Activated B cell treated with CpG ODN at 0.5 μM for 24 hours (primary cell): ENCODE results near the gene ANO10. TPM values are rescaled to one million over a fixed set of nuclear protein-coding genes. Genes with fewer than 3 reads are reported as not detected.
"Not testable (repeated sequence)": the region's sequence is repeated elsewhere in the genome, so short reads cannot be mapped to it uniquely, and the experiment has no call there.

Experiments
- ATAC-seq: fragments of 200-7000 bp; cut with Tn5 transposase; one replicate; pipeline ENCODE4 v1.10.0; 2021; ENCODE audit warnings: low read depth, mild to moderate bottlenecking, moderate library complexity
- CTCF ChIA-PET: fragments of 350-600 bp; sonication (Branson Sonifier 250); formaldehyde crosslinking; loops from one replicate; lab custom pipeline; 2021; ENCODE audit warnings: antibody characterized with exemption; lab: Charles Lee
- POLR2A ChIA-PET: fragments of 350-600 bp; sonication (Branson Sonifier 250); formaldehyde crosslinking; loops from one replicate; lab custom pipeline; 2021; ENCODE audit warnings: antibody characterized with exemption; lab: Charles Lee
- DNase-seq: peaks from one replicate; pipeline ENCODE4 v3.0.0; 2022
- H3K27ac Mint-ChIP-seq: one replicate; pipeline ENCODE4 v1.8.0; 2020; ENCODE audit warnings: mixed read lengths
- H3K27me3 Mint-ChIP-seq: one replicate; pipeline ENCODE4 v1.8.0; 2021; ENCODE audit warnings: mixed read lengths
- H3K36me3 Mint-ChIP-seq: one replicate; pipeline ENCODE4 v1.8.0; 2021; ENCODE audit warnings: low read depth, mixed read lengths
- H3K4me1 Mint-ChIP-seq: one replicate; pipeline ENCODE4 v1.8.0; 2021; ENCODE audit warnings: mixed read lengths
- H3K4me3 Mint-ChIP-seq: one replicate; pipeline ENCODE4 v1.8.0; 2020; ENCODE audit warnings: mild to moderate bottlenecking, mixed read lengths
- H3K9me3 Mint-ChIP-seq: one replicate; pipeline ENCODE4 v1.8.0; 2020; ENCODE audit warnings: mixed read lengths
- intact Hi-C: fragments of 100-400 bp; cut with micrococcal nuclease; formaldehyde crosslinking; loops from one replicate; pipeline ENCODE4 v1.15.1; 2024
- total RNA-seq: library from RNA; stranded (reverse); gene quantifications from 2 replicates; pipeline ENCODE4 v1.2.3, GENCODE V29; 2022
- TF ChIP-seq, protein P1 (sequence below): fragments of 200-600 bp; IDR thresholded peaks from one replicate; pipeline ENCODE4 v1.8.0; 2022; ENCODE audit warnings: antibody characterized with exemption, mild to moderate bottlenecking

Gene ANO10
- total RNA-seq, 1 donor from 2014 or later = 6.4 TPM

DNA sequence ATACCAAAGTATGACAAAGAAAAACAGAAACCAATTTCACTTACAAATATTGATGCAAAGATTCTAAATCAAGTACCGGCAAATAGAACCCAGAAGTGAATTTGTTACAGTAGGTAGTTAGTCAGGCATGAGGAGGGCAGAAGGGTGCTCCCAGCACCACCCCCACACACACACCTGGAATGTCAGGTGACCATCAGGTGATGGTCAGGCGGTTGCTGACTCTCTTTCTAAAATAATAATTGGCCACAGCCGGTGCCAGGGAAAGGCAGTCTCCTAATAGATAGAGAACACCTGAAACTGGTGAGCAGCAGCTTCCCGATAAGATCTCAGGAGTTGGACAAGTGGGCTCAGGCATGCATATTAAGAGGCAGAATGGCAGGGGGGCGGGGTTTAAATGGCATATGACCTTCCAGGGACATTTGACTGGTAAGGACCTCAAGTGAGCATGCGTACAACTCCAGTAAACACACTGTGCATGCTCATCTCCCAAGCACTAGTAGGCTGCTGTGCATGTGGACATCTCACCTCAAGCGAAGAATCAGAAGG is 131.1 kb downstream of the ANO10 start:
- intact Hi-C loops = no loop called here
- H3K27ac Mint-ChIP-seq = no peak overlapping the region
- no peaks in the 10 kb centered on the region for H3K4me1 Mint-ChIP-seq
- TF ChIP-seq, protein P1, sequence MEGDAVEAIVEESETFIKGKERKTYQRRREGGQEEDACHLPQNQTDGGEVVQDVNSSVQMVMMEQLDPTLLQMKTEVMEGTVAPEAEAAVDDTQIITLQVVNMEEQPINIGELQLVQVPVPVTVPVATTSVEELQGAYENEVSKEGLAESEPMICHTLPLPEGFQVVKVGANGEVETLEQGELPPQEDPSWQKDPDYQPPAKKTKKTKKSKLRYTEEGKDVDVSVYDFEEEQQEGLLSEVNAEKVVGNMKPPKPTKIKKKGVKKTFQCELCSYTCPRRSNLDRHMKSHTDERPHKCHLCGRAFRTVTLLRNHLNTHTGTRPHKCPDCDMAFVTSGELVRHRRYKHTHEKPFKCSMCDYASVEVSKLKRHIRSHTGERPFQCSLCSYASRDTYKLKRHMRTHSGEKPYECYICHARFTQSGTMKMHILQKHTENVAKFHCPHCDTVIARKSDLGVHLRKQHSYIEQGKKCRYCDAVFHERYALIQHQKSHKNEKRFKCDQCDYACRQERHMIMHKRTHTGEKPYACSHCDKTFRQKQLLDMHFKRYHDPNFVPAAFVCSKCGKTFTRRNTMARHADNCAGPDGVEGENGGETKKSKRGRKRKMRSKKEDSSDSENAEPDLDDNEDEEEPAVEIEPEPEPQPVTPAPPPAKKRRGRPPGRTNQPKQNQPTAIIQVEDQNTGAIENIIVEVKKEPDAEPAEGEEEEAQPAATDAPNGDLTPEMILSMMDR = no peak
- DNase-seq (no peak), ATAC-seq (no peak)
- H3K4me3 Mint-ChIP-seq = no peak overlapping the region
- H3K9me3 Mint-ChIP-seq = no peaks in the 10 kb centered on the region
- POLR2A ChIA-PET = no interaction called here
- CTCF ChIA-PET = no interaction called here
- H3K36me3 Mint-ChIP-seq = no peaks in the 10 kb centered on the region
- peaks cover 2% of the 10 kb centered on the region for H3K27me3 Mint-ChIP-seq

DNA sequence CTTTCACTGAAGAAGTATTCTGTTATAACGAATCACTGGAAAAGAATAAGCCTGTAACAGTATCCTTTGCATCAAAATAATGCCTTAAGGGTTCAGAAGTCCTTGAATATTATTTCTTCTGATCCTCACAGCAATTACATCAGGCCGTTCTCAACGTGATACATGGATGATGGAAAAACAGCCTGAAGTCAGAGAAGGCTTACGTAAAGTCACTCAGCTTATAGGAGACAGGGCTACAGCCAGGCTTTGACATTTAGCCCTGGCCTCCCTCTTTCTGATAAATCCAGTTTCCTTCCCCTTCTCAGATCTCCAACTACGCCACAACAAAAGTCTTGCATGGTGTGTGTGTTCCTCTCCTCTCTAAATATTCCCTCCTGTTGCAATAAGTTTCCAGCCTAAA is 131.9 kb downstream of the ANO10 start:
- intact Hi-C loops = no loop called here
- ATAC-seq (no peak), DNase-seq (no peak)
- H3K4me1 Mint-ChIP-seq = no peaks in the 10 kb centered on the region
- H3K36me3 Mint-ChIP-seq = no peaks in the 10 kb centered on the region
- ChIA-PET CTCF (no interaction called here), POLR2A (no interaction called here)
- H3K4me3 Mint-ChIP-seq = no peak overlapping the region
- TF ChIP-seq, protein P1 = no peak
- H3K27me3 Mint-ChIP-seq = peaks cover 2% of the 10 kb centered on the region
- no peaks in the 10 kb centered on the region for H3K9me3 Mint-ChIP-seq
- H3K27ac Mint-ChIP-seq = no peak overlapping the region

DNA sequence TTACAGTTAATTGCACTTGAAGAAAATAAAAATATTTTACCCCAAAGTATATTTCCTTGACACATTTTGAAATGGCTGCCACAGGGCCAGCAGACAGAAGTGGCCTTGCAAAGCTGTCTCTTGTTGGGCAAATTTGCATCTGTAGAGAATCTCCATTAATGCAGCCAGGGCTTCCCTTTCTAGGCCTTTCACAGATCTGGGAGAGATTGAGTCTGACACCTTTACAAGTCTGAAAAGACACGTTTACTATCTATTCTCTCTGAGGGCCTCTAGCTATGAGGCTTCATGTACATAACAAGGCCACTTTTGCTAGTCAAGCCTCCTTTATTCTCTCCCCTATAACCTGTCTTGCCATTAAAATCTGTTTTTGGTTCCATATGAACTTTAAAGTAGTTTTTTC is 135.9 kb downstream of the ANO10 start:
- POLR2A ChIA-PET = no interaction called here
- Mint-ChIP-seq H3K36me3 (no peaks in the 10 kb centered on the region), H3K4me3 (no peak overlapping the region), H3K27ac (no peak overlapping the region), H3K27me3 (no peaks in the 10 kb centered on the region), H3K9me3 (no peaks in the 10 kb centered on the region), H3K4me1 (no peaks in the 10 kb centered on the region)
- CTCF ChIA-PET = no interaction called here
- TF ChIP-seq, protein P1 = no peak
- DNase-seq (no peak), ATAC-seq (no peak)
- intact Hi-C loops = no loop called here

DNA sequence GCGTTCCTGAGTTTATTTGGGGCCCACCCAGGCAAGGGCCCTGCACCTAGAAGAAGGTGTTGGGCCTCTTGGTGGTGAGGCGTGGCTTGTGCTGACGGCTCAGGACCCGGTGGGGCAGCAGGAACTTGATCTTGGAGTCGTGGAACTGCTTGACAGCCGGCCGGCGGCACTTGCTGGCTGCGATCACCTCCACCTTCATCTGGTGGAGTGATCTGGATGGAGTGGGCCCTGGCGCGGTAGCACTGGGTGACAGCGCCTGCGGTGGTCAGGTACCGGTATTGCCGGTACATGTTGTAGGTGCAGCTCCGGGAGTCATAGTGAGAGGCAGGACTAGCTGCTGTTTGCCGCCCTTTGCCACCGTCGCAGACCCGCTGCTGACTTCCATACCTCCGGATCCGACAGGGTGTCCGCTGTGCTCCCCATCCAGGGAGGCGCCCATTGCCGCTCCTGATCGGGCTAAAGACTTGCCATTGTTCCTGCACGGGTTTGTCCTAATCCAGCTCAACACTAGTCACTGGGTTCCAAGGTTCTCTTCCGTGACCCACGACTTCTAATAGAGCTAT is 136.8 kb downstream of the ANO10 start:
- ATAC-seq (no peak), DNase-seq (no peak)
- no peaks in the 10 kb centered on the region for H3K9me3 Mint-ChIP-seq
- no peak overlapping the region for H3K27ac Mint-ChIP-seq
- no peak overlapping the region for H3K4me3 Mint-ChIP-seq
- no peaks in the 10 kb centered on the region for H3K36me3 Mint-ChIP-seq
- CTCF ChIA-PET = no interaction called here
- intact Hi-C loops = no loop called here
- TF ChIP-seq, protein P1 = no peak
- POLR2A ChIA-PET = no interaction called here
- H3K4me1 Mint-ChIP-seq = no peaks in the 10 kb centered on the region
- H3K27me3 Mint-ChIP-seq = no peaks in the 10 kb centered on the region

DNA sequence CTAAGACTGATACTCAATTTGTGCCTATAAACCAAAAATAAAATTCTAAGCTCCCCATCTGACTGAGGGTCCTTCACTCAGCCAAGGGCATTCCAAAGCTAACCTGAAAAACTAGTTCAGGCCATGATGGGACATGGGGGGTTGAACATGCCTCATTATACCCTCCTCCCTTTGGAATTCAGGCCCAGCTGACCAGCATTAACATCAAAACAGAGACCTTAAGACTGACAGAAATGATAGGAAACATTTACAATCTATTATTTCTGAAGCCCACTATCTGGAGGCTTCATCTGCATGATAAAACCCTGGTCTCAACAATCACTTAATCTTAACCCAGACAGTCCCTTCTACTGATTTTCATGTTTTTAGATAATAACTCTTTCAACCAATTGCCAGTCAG is 140.4 kb downstream of the ANO10 start:
- ChIA-PET POLR2A (no interaction called here), CTCF (no interaction called here)
- ATAC-seq (no peak), DNase-seq (no peak)
- Mint-ChIP-seq H3K36me3 (no peaks in the 10 kb centered on the region), H3K9me3 (no peaks in the 10 kb centered on the region), H3K4me3 (no peak overlapping the region), H3K27ac (no peak overlapping the region), H3K27me3 (no peaks in the 10 kb centered on the region), H3K4me1 (no peaks in the 10 kb centered on the region)
- intact Hi-C loops = no loop called here
- TF ChIP-seq, protein P1 = no peak

DNA sequence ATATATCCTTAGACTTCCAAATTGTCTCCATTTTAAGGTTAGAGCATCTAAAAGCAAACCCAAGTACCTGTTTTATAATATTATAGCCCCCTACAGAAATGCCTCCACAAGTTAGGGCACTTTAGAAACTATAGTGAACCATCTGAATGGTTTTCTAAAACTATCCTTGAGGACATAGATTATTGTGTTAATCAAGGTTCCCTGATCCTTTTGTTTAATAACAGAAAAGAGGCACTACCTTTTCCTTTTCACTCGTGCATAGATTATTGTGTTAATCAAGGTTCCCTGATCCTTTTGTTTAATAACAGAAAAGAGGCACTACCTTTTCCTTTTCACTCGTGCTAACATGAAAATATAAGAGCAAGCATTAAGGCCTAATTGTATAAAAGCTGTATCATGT is 143.0 kb downstream of the ANO10 start:
- H3K27ac Mint-ChIP-seq, ATAC-seq, H3K36me3 Mint-ChIP-seq, H3K4me1 Mint-ChIP-seq, POLR2A ChIA-PET, CTCF ChIA-PET, DNase-seq, intact Hi-C loops, H3K4me3 Mint-ChIP-seq, H3K9me3 Mint-ChIP-seq, H3K27me3 Mint-ChIP-seq: not testable (repeated sequence)
